WERI-Rb-1 (cell line): ENCODE measurements around the gene FRAS1.
A peak's percentile ranks its signal among the peaks of the same experiment; 100 is the strongest.

Source experiments
- DNase-seq: peaks from one replicate; pipeline ENCODE4 v3.0.0-alpha.2; 2020
- H3K27ac ChIP-seq: fragments of 250-450 bp; sonication (Bioruptor Pico); 2 replicates; pipeline ENCODE4 v1.5.1; 2020; ENCODE audit warnings: mild to moderate bottlenecking, moderate library complexity
- H3K27me3 ChIP-seq: fragments of 250-450 bp; sonication (Bioruptor Pico); 2 replicates; pipeline ENCODE4 v1.5.1; 2021; ENCODE audit warnings: mild to moderate bottlenecking, low read depth, moderate library complexity; ENCODE audit not compliant: insufficient read depth, severe bottlenecking
- H3K36me3 ChIP-seq: fragments of 250-450 bp; sonication (Bioruptor Pico); 2 replicates; pipeline ENCODE4 v1.5.1; 2020; ENCODE audit warnings: mild to moderate bottlenecking, moderate library complexity
- H3K4me3 ChIP-seq: 2 replicates; pipeline ENCODE4 v1.5.1; 2011; ENCODE audit warnings: low read depth, mild to moderate bottlenecking, control low read depth, low read length
- H3K9me3 ChIP-seq: fragments of 250-450 bp; sonication (Bioruptor Pico); 2 replicates; pipeline ENCODE4 v1.5.1; 2021; ENCODE audit warnings: mild to moderate bottlenecking, moderate library complexity; ENCODE audit not compliant: severe bottlenecking
- TF ChIP-seq, protein P1 (sequence below): IDR thresholded peaks from 2 replicates; pipeline ENCODE4 v1.5.1; 2011; ENCODE audit warnings: low read depth, mild to moderate bottlenecking, control low read depth, inconsistent platforms, low read length

Gene FRAS1

DNA sequence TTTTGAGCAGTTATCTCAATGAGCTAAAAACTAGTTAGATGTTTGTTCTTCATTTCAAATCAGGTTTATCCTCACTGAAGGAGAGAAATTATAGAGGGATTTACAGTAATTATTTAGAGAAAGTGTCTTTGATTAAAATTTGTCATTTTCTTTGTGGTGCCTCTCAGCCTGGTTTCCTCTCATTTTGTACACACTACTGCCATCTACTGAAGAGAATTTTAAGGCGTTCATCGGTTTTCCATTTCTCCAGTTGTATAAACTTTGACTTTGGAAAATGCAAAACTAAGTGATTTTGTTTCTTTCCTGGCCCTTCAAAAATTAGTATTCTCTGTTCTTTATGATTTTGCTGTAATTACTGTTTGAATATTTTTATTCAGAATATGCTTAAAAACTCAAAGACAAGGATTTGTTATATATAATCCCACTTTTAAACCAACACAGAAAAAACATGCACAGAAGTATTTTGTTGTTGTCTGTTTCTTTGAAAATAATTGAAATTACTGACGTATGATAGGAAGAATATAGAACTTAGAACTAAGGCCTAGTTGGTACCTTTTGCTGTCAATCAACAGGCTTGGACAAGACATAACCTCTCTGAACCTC lies 460.0 kb downstream of the FRAS1 start:
- TF ChIP-seq, protein P1, sequence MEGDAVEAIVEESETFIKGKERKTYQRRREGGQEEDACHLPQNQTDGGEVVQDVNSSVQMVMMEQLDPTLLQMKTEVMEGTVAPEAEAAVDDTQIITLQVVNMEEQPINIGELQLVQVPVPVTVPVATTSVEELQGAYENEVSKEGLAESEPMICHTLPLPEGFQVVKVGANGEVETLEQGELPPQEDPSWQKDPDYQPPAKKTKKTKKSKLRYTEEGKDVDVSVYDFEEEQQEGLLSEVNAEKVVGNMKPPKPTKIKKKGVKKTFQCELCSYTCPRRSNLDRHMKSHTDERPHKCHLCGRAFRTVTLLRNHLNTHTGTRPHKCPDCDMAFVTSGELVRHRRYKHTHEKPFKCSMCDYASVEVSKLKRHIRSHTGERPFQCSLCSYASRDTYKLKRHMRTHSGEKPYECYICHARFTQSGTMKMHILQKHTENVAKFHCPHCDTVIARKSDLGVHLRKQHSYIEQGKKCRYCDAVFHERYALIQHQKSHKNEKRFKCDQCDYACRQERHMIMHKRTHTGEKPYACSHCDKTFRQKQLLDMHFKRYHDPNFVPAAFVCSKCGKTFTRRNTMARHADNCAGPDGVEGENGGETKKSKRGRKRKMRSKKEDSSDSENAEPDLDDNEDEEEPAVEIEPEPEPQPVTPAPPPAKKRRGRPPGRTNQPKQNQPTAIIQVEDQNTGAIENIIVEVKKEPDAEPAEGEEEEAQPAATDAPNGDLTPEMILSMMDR: peak; percentile 24; the same call in 1 of the 2 replicates
- DNase-seq: no peak

DNA sequence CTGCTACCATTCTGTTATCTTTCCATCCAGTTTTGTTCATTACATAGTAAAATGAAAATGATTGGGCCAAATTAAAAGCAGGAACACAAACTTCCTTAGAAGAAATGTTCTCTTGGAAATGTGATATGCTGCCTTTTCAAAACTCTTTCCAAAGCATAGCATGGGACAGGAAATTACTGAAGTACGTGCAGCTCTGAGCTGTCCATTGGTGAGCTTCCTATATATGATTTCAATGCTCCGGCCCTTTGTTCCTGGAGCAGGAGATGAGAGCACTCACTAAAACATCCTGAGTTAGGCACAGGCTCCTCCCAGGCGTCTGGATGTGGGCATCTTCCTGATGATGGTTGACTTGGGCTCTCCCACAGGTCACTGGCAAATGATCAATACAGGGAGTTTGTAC lies 461.4 kb downstream of the FRAS1 start:
- TF ChIP-seq, protein P1: no peak
- Histone ChIP-seq H3K36me3 (no peaks in the 10 kb centered on the region), H3K4me3 (no peak overlapping the region), H3K27ac (no peak overlapping the region), H3K27me3 (no peaks in the 10 kb centered on the region), H3K9me3 (no peaks in the 10 kb centered on the region)
- no peak for DNase-seq

More for the DNA sequence above, 460.0 kb downstream of the FRAS1 start:
- H3K36me3 ChIP-seq: no peaks in the 10 kb centered on the region
- no peaks in the 10 kb centered on the region for H3K27me3 ChIP-seq
- H3K27ac ChIP-seq: no peak overlapping the region
- H3K9me3 ChIP-seq: no peaks in the 10 kb centered on the region
- H3K4me3 ChIP-seq: no peak overlapping the region

DNA sequence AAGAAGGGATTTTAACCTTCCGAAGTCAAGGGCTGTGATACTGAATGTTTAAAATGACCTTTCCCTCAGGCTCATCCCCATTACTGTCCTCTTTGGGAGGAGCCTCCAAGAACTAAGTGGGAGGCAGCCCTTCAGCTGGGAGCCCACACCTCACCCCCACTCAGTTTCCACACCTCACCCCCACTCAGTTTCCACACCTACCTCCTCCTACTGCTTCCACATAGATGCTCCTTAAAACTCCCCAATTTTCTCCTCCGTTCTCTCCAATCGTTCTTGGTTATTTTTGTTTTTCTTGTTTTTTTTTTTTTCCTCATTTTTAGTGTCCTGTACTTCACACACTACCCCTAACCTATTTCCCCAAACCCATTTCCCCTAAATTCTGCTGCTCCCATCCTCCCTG lies 462.8 kb downstream of the FRAS1 start:
- Histone ChIP-seq H3K27ac (no peak overlapping the region), H3K9me3 (no peaks in the 10 kb centered on the region), H3K4me3 (no peak overlapping the region), H3K36me3 (no peaks in the 10 kb centered on the region), H3K27me3 (no peaks in the 10 kb centered on the region)
- DNase-seq: no peak
- TF ChIP-seq, protein P1: no peak

DNA sequence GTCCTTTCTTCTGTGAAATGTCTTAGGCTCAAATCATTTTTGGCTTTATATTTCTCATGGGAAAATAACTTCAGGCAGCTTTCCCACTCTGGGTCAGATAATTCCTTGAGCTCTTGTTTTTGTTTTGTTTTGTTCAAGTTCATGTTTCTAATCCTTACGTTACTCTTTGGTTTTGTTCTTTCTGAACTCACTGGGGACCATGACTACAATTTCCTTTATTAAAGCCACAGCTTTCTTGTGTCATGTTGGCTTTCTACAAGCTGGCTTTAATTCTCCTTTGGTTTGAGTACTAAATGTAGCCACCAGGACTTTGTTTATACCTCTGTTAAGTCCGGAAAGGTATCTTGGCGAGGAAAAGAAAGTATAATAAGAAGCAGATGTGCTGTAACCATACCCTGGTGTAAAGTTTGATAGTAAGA lies 463.7 kb downstream of the FRAS1 start:
- TF ChIP-seq, protein P1: no peak
- no peak overlapping the region for H3K4me3 ChIP-seq
- DNase-seq: no peak
- H3K9me3 ChIP-seq: no peaks in the 10 kb centered on the region
- H3K27me3 ChIP-seq: no peaks in the 10 kb centered on the region
- H3K36me3 ChIP-seq: no peaks in the 10 kb centered on the region
- no peak overlapping the region for H3K27ac ChIP-seq

DNA sequence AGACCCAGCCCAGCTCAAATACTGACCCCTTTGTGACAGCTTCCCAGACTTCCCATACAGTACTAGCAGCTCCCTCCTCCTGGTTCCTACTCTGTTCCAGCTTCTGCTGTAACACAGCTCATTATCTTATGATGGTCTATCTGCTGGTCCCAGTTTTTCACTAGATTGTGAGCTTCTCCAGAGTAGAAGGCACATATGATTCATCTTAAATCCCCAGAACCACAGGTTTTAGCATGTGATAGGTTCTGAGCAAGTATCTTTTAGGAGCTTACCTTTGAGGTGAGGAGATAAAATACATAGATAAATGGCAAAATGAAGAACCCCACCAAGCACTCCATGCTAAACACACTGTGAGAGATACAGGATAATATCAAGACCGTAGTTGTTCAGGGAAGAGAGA lies 466.9 kb downstream of the FRAS1 start:
- no peak overlapping the region for H3K27ac ChIP-seq
- no peaks in the 10 kb centered on the region for H3K36me3 ChIP-seq
- H3K4me3 ChIP-seq: no peak overlapping the region
- no peak for DNase-seq
- no peaks in the 10 kb centered on the region for H3K9me3 ChIP-seq
- no peaks in the 10 kb centered on the region for H3K27me3 ChIP-seq
- TF ChIP-seq, protein P1: no peak

DNA sequence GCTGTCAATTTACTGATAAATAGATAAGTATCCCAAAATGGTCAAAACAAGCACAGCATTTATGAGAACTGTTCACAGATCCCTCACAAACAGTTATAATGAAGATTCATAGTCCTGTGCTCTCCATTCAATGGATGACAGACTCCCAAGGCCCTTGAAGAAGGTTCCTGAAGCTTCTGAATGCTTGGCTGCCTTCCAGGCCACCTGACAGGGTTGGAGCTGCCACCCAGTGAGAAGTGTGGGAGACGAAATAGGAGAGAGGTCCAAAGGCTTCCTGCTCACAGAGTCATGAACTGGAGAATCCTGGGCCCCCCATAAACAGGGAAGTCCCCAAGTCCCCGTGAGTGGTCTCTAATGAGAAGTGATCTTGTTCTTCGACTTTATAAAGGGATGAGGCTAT lies 468.4 kb downstream of the FRAS1 start:
- Histone ChIP-seq H3K9me3 (no peaks in the 10 kb centered on the region), H3K4me3 (no peak overlapping the region), H3K27me3 (no peaks in the 10 kb centered on the region), H3K27ac (no peak overlapping the region), H3K36me3 (no peaks in the 10 kb centered on the region)
- TF ChIP-seq, protein P1: no peak
- no peak for DNase-seq
